Retinal pigment epithelial cell (primary cell): ENCODE measurements around the gene PLCL1.

Experiments
- DNase-seq: peaks from one replicate; pipeline ENCODE4 v3.0.0-alpha.2; 2010; ENCODE audit warnings: low read depth
- H3K4me3 ChIP-seq: 2 replicates; pipeline ENCODE4 v1.5.1; 2011; ENCODE audit warnings: mild to moderate bottlenecking, low read length, control low read depth, moderate library complexity
- CTCF ChIP-seq: conservative IDR thresholded peaks from 2 replicates; pipeline ENCODE4 v1.5.1; 2011; ENCODE audit warnings: low read depth, low read length, control low read depth, inconsistent platforms

Gene PLCL1

GRCh38 chr2:198073253-198073652, 268.9 kb downstream of the PLCL1 start:
- TF ChIP-seq CTCF, result no peak
- no peak overlapping the region for H3K4me3 ChIP-seq
- DNase-seq, result no peak

DNA sequence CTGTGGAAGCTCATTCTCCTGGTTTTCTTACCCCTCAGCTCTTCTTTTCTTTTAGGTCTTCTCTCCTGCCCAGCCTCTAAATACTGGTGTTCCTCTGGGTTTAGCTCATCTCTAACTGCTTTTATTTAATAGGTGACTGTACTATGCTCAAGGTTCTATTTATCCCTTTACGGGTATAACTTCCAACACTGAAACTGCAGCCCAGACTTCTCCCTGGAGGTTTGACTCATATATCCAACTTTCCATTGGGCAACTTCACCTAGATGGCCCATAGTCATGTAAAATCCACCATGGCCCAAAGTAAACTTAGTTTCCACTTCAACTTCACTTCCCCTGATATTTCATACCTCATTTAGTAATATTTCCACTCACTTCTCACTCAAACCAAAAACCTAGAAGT, 273.1 kb downstream of the PLCL1 start:
- no peak overlapping the region for H3K4me3 ChIP-seq
- no peak for DNase-seq
- TF ChIP-seq CTCF, result no peak

DNA sequence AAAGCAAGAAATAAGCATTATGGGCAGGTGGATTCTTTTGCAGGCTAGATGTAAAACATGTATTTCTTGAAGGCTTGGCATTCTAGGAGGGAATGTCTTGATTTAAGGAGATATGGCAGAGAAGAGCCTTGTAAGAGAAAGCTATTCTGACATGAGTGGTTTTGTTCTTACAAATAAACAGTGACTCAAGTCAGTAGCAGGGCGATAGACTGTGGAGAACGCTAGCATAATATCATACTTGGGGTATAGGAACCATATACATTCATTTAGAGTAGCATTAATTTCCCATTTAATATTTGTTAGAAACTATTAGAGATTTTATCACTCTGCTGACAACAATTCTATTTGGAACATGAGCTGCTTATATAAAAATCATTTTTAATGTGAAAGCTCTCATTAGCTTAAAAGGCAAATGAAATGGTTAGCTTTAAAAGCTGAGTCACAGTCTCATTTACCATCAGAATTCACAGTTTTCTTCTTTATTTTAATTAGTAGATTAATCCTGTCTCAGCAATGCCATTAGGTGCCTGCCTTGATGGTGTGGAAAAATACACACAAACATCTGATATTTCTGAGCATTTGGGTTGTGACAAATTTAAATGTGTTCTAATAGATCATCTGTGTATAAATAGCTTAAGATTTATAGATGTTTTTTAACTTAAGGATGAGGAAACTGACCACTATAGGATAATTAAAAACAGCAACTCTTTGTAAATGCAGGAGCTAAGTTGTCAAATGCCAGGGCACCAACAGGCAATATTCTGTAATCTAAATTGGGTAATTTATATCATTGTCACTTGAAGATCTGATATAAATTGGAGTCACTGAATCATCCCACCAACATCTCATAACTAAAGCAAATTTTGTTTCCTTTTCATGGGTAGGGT, 276.7 kb downstream of the PLCL1 start:
- no peak overlapping the region for H3K4me3 ChIP-seq
- no peak for TF ChIP-seq CTCF
- no peak for DNase-seq

DNA sequence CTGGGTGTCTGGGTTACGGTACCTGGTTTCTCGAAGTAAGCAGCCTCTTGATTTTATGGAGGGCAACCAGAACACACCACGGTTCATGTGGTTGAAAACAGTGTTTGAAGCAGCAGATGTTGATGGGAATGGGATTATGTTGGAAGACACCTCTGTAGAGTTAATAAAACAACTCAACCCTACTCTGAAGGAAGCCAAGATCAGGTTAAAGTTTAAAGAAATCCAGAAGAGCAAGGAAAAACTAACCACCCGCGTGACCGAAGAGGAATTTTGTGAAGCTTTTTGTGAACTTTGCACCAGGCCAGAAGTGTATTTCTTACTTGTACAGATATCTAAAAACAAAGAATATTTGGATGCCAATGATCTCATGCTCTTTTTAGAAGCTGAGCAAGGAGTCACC, 279.8 kb downstream of the PLCL1 start:
- DNase-seq, result no peak
- TF ChIP-seq CTCF, result no peak
- H3K4me3 ChIP-seq, result no peak overlapping the region

DNA sequence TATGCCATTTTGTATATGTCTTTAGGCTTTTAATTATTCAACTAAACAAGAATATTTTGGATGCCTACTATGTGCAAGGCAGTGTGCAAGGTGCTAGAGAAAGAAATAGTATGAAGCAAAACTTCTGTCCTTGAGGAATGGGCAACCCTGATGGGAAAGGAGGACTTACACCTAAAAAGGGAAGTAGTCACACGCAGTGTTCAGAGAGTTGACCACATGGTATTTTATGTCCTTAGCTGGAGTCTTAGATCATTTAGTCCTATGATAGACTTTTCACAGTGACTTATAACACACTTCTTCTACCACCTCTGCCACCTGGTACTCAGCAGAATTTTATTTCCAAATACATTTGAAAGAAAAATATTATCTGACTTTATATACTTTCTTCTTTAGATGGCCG, 291.6 kb downstream of the PLCL1 start:
- no peak overlapping the region for H3K4me3 ChIP-seq
- no peak for TF ChIP-seq CTCF
- DNase-seq, result no peak

GRCh38 chr2:198096965-198097364, 292.6 kb downstream of the PLCL1 start:
- H3K4me3 ChIP-seq, result no peak overlapping the region
- TF ChIP-seq CTCF, result no peak
- DNase-seq, result no peak

DNA sequence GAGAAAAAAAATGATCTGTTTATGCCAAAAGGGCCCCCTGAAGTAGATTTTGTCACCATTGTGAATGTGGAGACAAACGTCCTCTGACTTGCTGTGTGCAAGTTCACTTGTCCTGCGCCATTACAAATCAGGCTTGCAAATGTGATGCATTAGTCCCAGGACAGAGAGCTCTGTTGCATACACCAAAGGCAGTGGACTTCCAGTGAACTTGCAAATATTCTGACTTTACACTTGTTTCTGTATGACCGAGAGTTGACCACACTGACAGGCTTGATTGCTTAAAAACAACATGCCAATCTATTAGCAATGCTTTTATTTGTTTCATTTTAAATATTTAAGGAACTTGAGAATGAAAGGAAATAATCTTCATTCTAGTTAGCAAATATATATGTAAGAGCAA, 293.2 kb downstream of the PLCL1 start:
- DNase-seq, result no peak
- no peak overlapping the region for H3K4me3 ChIP-seq
- TF ChIP-seq CTCF, result no peak
